DOHH2 (cell line): ENCODE measurements around the gene KRTAP10-3.

Experiments used
- EZH2phosphoT487 ChIP-seq: fragments of 200-600 bp; sonication (generic); IDR thresholded peaks from 2 replicates; pipeline ENCODE4 v1.6.1; 2017; ENCODE audit warnings: borderline replicate concordance, mild to moderate bottlenecking, antibody characterized with exemption, low read length, moderate library complexity, mixed read lengths
- TF ChIP-seq, protein P1 (sequence below): fragments of 200-600 bp; sonication (generic); IDR thresholded peaks from one replicate; pipeline ENCODE4 v1.5.1; 2014; ENCODE audit warnings: antibody characterized with exemption, mild to moderate bottlenecking, low read depth, low read length; ENCODE audit not compliant: poor library complexity, severe bottlenecking

DNA sequence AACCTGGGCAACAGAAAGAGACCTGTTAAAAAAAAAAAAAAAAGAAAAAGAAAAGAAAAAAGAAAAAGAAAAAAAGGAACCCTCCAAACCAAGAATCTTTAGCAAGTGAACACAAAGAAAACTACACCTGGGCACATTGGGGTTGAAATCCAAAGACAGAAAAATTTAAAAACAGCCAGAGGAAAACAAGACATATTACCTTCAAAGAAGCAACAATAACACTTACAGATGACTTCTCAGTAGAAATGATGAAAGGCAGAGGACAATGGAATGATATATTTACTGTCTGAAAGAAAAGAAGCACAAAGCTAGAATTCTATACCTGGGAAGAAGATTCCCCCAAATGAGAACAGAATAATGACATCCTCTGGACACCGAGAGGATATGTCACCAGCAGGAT lies 15.9 kb downstream of the KRTAP10-3 start:
- TF ChIP-seq, protein P1, sequence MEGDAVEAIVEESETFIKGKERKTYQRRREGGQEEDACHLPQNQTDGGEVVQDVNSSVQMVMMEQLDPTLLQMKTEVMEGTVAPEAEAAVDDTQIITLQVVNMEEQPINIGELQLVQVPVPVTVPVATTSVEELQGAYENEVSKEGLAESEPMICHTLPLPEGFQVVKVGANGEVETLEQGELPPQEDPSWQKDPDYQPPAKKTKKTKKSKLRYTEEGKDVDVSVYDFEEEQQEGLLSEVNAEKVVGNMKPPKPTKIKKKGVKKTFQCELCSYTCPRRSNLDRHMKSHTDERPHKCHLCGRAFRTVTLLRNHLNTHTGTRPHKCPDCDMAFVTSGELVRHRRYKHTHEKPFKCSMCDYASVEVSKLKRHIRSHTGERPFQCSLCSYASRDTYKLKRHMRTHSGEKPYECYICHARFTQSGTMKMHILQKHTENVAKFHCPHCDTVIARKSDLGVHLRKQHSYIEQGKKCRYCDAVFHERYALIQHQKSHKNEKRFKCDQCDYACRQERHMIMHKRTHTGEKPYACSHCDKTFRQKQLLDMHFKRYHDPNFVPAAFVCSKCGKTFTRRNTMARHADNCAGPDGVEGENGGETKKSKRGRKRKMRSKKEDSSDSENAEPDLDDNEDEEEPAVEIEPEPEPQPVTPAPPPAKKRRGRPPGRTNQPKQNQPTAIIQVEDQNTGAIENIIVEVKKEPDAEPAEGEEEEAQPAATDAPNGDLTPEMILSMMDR = no peak
- no peak for TF ChIP-seq EZH2phosphoT487
